GM10248 (cell line): ENCODE measurements around the gene PSAT1.

Experiments
- CTCF ChIA-PET: fragments of 300-600 bp; sonication (Branson Sonifier 250); formaldehyde crosslinking; extraction: SDS; loops from one replicate; lab custom pipeline; 2021; ENCODE audit warnings: antibody characterized with exemption; lab: Yijun Ruan, JAX
- POLR2A ChIA-PET: fragments of 350-650 bp; sonication (Branson Sonifier 250); formaldehyde crosslinking; extraction: SDS; loops from one replicate; lab custom pipeline; 2020; ENCODE audit warnings: antibody characterized with exemption; lab: Yijun Ruan, JAX
- DNase-seq: peaks from one replicate; pipeline ENCODE4 v3.0.0; 2012; ENCODE audit errors: extremely low spot score
- CTCF ChIP-seq: IDR thresholded peaks from 2 replicates; pipeline ENCODE4 v1.5.1; 2012; ENCODE audit warnings: mild to moderate bottlenecking, low read depth; ENCODE audit errors: extremely low read depth, missing control alignments, control extremely low read depth

Gene PSAT1

GRCh38 chr9:78326564-78326963, 29.6 kb downstream of the PSAT1 start:
- DNase-seq: no peak
- POLR2A ChIA-PET: no interaction called here
- TF ChIP-seq CTCF: no peak
- CTCF ChIA-PET: no interaction called here

- no peak for TF ChIP-seq CTCF
- ChIA-PET POLR2A (no interaction called here), CTCF (interaction anchor here (1.7 kb wide), 1 partner anchor 18 kb away, joined by 4 read pairs; no protein-coding TSS in a partner anchor)
- no peak for DNase-seq
Observed at GRCh38 chr9:78332381-78332780, 35.5 kb downstream of the PSAT1 start.

- POLR2A ChIA-PET: no interaction called here
- CTCF ChIA-PET: no interaction called here
- TF ChIP-seq CTCF: no peak
- no peak for DNase-seq
Observed at GRCh38 chr9:78348848-78349247, 51.9 kb downstream of the PSAT1 start.

GRCh38 chr9:78351816-78352215, 54.9 kb downstream of the PSAT1 start:
- DNase-seq: no peak
- TF ChIP-seq CTCF: no peak
- ChIA-PET POLR2A (no interaction called here), CTCF (no interaction called here)

- no peak for DNase-seq
- ChIA-PET CTCF (interaction anchor here (1.2 to 1.7 kb wide), 2 partner anchors 8 to 15 kb away, joined by 3 to 14 read pairs; no protein-coding TSS in a partner anchor), POLR2A (no interaction called here)
- TF ChIP-seq CTCF: no peak
Observed at GRCh38 chr9:78354324-78354973, 57.5 kb downstream of the PSAT1 start.

- DNase-seq: no peak
- POLR2A ChIA-PET: no interaction called here
- CTCF ChIA-PET: interaction anchor here (0.9 to 1.7 kb wide), 2 partner anchors 9 to 14 kb away, joined by 3 to 14 read pairs; no protein-coding TSS in a partner anchor
- TF ChIP-seq CTCF: no peak
Observed at GRCh38 chr9:78354989-78355388, 58.1 kb downstream of the PSAT1 start.
